SK-N-MC (cell line): Measurements from ENCODE around the gene BPIFB2.

Source experiments
- EZH2 ChIP-seq: fragments of 200-600 bp; sonication (generic); IDR thresholded peaks from one replicate; pipeline ENCODE4 v1.6.1; 2017; ENCODE audit warnings: antibody characterized with exemption
- FOXP2 ChIP-seq: optimal IDR thresholded peaks from 2 replicates; pipeline ENCODE3; 2011; ENCODE audit warnings: mild to moderate bottlenecking, moderate library complexity; ENCODE audit not compliant: insufficient read depth; ENCODE audit errors: extremely low read length, control extremely low read depth
- POLR2AphosphoS5 ChIP-seq: IDR thresholded peaks from 2 replicates; pipeline ENCODE4 v1.6.1; 2012; ENCODE audit warnings: mild to moderate bottlenecking, low read depth, low read length, borderline replicate concordance

GRCh38 chr20:33020278-33021161, 13.0 kb downstream of the BPIFB2 start:
- TF ChIP-seq POLR2AphosphoS5 (no peak), EZH2 (no peak), FOXP2 (no peak)
